NT2/D1 (cell line): ENCODE measurements around the gene CHST12.

Experiments used
- SUZ12 ChIP-seq: IDR thresholded peaks from 2 replicates; pipeline ENCODE4 v1.6.1; 2011; ENCODE audit not compliant: insufficient read length, insufficient read depth; ENCODE audit errors: extremely low read depth
- YY1 ChIP-seq: IDR thresholded peaks from 2 replicates; pipeline ENCODE4 v1.6.1; 2011; ENCODE audit not compliant: insufficient read length, insufficient read depth
- ZNF274 ChIP-seq: IDR thresholded peaks from 2 replicates; pipeline ENCODE4 v1.6.1; 2011; ENCODE audit warnings: mild to moderate bottlenecking, low read depth, low read length

DNA sequence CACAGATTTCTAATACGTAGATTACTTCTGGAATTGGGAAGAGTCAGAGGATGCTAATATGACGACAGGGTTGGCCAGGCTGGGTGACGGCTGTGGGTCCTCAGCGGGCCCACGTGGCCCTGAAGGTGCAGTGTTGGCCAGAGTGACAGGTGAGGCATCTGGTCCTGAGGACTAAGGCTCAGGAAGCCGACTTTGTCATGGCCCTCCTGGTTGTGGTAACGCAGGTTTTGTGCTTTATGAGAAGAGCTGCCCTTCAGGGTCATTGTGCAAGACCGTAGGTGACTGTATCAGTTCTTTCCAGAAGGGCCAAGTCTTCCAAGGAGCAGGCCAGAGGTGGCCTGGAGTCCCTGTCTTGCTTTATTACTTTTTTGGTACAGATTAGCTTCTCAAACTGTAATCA lies 46.2 kb upstream of the CHST12 start:
- TF ChIP-seq YY1 = no peak
- no peak for TF ChIP-seq SUZ12
- no peak for TF ChIP-seq ZNF274
